Measurements from ENCODE around the gene SLC4A3. TPM values are rescaled to one million over a fixed set of nuclear protein-coding genes. Genes with fewer than 3 reads are reported as not detected.

The SLC4A3 gene
- total RNA-seq, 1 experiment from 2014 or later, result not detected

GRCh38 chr2:219626540-219626939 is 890 bp upstream of the SLC4A3 start:
- H3K27me3 ChIP-seq (ENCODE audit: low read length), result no peaks in the 10 kb centered on the region
- H3K9me3 ChIP-seq (ENCODE audit: low read length), result no peaks in the 10 kb centered on the region
- no peak overlapping the region for H3K4me2 ChIP-seq (ENCODE audit: low read depth, low read length, poor library complexity, severe bottlenecking)
- H3K27ac ChIP-seq (ENCODE audit: low read length), result no peak overlapping the region
- H3K9me2 ChIP-seq (replicated peaks; ENCODE audit: insufficient read depth, low read length), result no peaks in the 10 kb centered on the region
- DNase-seq, result no peak
- H2AFZ ChIP-seq (ENCODE audit: low read length), result no peak overlapping the region
- H4K20me1 ChIP-seq (ENCODE audit: insufficient read depth, low read depth, low read length), result no peaks in the 10 kb centered on the region
- H3K36me3 ChIP-seq (ENCODE audit: insufficient read depth, low read length), result no peaks in the 10 kb centered on the region
- H3K79me2 ChIP-seq (ENCODE audit: low read length), result no peaks in the 10 kb centered on the region
- no peak overlapping the region for H3K4me3 ChIP-seq (ENCODE audit: low read length)
- no peak overlapping the region for H3K9ac ChIP-seq (ENCODE audit: low read length)
- no peaks in the 10 kb centered on the region for H3K4me1 ChIP-seq (ENCODE audit: low read length)

GRCh38 chr2:219628235-219628985 is 980 bp downstream of the SLC4A3 start:
- no peaks in the 10 kb centered on the region for H3K36me3 ChIP-seq (ENCODE audit: insufficient read depth, low read length)
- no peak overlapping the region for H3K9ac ChIP-seq (ENCODE audit: low read length)
- no peak overlapping the region for H3K27ac ChIP-seq (ENCODE audit: low read length)
- no peaks in the 10 kb centered on the region for H3K9me2 ChIP-seq (replicated peaks; ENCODE audit: insufficient read depth, low read length)
- no peaks in the 10 kb centered on the region for H3K9me3 ChIP-seq (ENCODE audit: low read length)
- H2AFZ ChIP-seq (ENCODE audit: low read length), result no peak overlapping the region
- no peaks in the 10 kb centered on the region for H4K20me1 ChIP-seq (ENCODE audit: insufficient read depth, low read depth, low read length)
- no peak overlapping the region for H3K4me3 ChIP-seq (ENCODE audit: low read length)
- H3K4me1 ChIP-seq (ENCODE audit: low read length), result no peaks in the 10 kb centered on the region
- no peaks in the 10 kb centered on the region for H3K79me2 ChIP-seq (ENCODE audit: low read length)
- no peaks in the 10 kb centered on the region for H3K27me3 ChIP-seq (ENCODE audit: low read length)
- no peak for DNase-seq
- H3K4me2 ChIP-seq (ENCODE audit: low read depth, low read length, poor library complexity, severe bottlenecking), result no peak overlapping the region

GRCh38 chr2:219628986-219629901 is 1.8 kb downstream of the SLC4A3 start:
- Histone ChIP-seq H3K4me1 (ENCODE audit: low read length) (no peaks in the 10 kb centered on the region), H3K4me2 (ENCODE audit: low read depth, low read length, poor library complexity, severe bottlenecking) (no peak overlapping the region)

DNA sequence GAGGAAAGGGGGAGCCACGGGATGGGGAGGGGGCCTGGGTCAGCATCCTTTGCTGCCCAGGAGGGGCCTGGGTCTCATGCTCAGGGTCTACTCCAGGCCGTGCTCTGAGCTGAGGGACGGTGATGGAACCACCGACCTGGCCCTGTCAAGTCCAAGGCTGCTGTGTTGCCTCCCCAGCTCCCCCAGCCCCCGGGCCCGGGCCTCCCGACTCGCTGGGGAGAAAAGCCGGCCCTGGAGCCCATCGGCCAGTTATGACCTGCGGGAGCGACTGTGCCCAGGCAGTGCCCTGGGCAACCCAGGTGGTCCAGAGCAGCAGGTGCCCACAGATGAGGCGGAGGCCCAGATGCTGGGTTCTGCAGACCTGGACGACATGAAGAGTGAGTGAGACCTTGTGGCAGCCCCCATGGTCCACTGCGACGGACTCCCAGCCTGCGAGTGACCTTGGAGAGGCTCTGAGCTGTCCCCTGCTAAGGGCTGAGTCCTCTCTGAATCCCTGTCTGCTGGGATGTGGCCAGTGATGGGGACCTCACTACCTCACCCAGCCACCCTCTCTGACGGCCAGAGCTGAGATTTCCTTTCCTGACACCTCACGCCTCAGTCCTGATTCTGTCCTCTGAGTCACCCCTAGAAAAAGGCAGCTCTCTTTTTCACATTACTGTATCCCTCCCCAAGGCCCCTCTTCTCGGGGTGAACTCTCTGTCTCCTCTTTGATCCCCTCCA is 2.7 kb downstream of the SLC4A3 start:
- Histone ChIP-seq H3K79me2 (ENCODE audit: low read length) (no peaks in the 10 kb centered on the region), H3K4me2 (ENCODE audit: low read depth, low read length, poor library complexity, severe bottlenecking) (no peak overlapping the region), H3K4me3 (ENCODE audit: low read length) (no peak overlapping the region), H3K9me3 (ENCODE audit: low read length) (no peaks in the 10 kb centered on the region), H2AFZ (ENCODE audit: low read length) (no peak overlapping the region), H3K9ac (ENCODE audit: low read length) (no peak overlapping the region), H4K20me1 (ENCODE audit: insufficient read depth, low read depth, low read length) (no peaks in the 10 kb centered on the region), H3K27me3 (ENCODE audit: low read length) (no peaks in the 10 kb centered on the region), H3K4me1 (ENCODE audit: low read length) (no peaks in the 10 kb centered on the region), H3K36me3 (ENCODE audit: insufficient read depth, low read length) (no peaks in the 10 kb centered on the region), H3K9me2 (replicated peaks; ENCODE audit: insufficient read depth, low read length) (no peaks in the 10 kb centered on the region), H3K27ac (ENCODE audit: low read length) (no peak overlapping the region)
- no peak for DNase-seq

More at GRCh38 chr2:219628986-219629901, 1.8 kb downstream of the SLC4A3 start:
- H3K9me3 ChIP-seq (ENCODE audit: low read length), result no peaks in the 10 kb centered on the region
- H3K27me3 ChIP-seq (ENCODE audit: low read length), result no peaks in the 10 kb centered on the region
- no peak overlapping the region for H3K9ac ChIP-seq (ENCODE audit: low read length)
- H3K9me2 ChIP-seq (replicated peaks; ENCODE audit: insufficient read depth, low read length), result no peaks in the 10 kb centered on the region
- H3K36me3 ChIP-seq (ENCODE audit: insufficient read depth, low read length), result no peaks in the 10 kb centered on the region
- no peak overlapping the region for H2AFZ ChIP-seq (ENCODE audit: low read length)
- H3K79me2 ChIP-seq (ENCODE audit: low read length), result no peaks in the 10 kb centered on the region
- H3K27ac ChIP-seq (ENCODE audit: low read length), result no peak overlapping the region
- DNase-seq, result no peak
- no peak overlapping the region for H3K4me3 ChIP-seq (ENCODE audit: low read length)
- H4K20me1 ChIP-seq (ENCODE audit: insufficient read depth, low read depth, low read length), result no peaks in the 10 kb centered on the region

- no peak overlapping the region for H3K27ac ChIP-seq (ENCODE audit: low read length)
- DNase-seq, result no peak
- H3K4me1 ChIP-seq (ENCODE audit: low read length), result no peaks in the 10 kb centered on the region
- no peaks in the 10 kb centered on the region for H3K9me2 ChIP-seq (replicated peaks; ENCODE audit: insufficient read depth, low read length)
- no peak overlapping the region for H3K4me3 ChIP-seq (ENCODE audit: low read length)
- no peak overlapping the region for H3K4me2 ChIP-seq (ENCODE audit: low read depth, low read length, poor library complexity, severe bottlenecking)
- no peaks in the 10 kb centered on the region for H3K36me3 ChIP-seq (ENCODE audit: insufficient read depth, low read length)
- H2AFZ ChIP-seq (ENCODE audit: low read length), result no peak overlapping the region
- no peak overlapping the region for H3K9ac ChIP-seq (ENCODE audit: low read length)
- H3K9me3 ChIP-seq (ENCODE audit: low read length), result no peaks in the 10 kb centered on the region
- no peaks in the 10 kb centered on the region for H4K20me1 ChIP-seq (ENCODE audit: insufficient read depth, low read depth, low read length)
- no peaks in the 10 kb centered on the region for H3K79me2 ChIP-seq (ENCODE audit: low read length)
- H3K27me3 ChIP-seq (ENCODE audit: low read length), result no peaks in the 10 kb centered on the region
These were observed 3.5 kb downstream of the SLC4A3 start for GRCh38 chr2:219630770-219631405.

- H3K4me3 ChIP-seq (ENCODE audit: low read length), result no peak overlapping the region
- no peak overlapping the region for H3K27ac ChIP-seq (ENCODE audit: low read length)
- no peak overlapping the region for H3K4me2 ChIP-seq (ENCODE audit: low read depth, low read length, poor library complexity, severe bottlenecking)
- no peak overlapping the region for H2AFZ ChIP-seq (ENCODE audit: low read length)
- H3K27me3 ChIP-seq (ENCODE audit: low read length), result no peaks in the 10 kb centered on the region
- no peaks in the 10 kb centered on the region for H3K36me3 ChIP-seq (ENCODE audit: insufficient read depth, low read length)
- H4K20me1 ChIP-seq (ENCODE audit: insufficient read depth, low read depth, low read length), result no peaks in the 10 kb centered on the region
- no peaks in the 10 kb centered on the region for H3K9me3 ChIP-seq (ENCODE audit: low read length)
- DNase-seq, result no peak
- no peaks in the 10 kb centered on the region for H3K4me1 ChIP-seq (ENCODE audit: low read length)
- H3K9me2 ChIP-seq (replicated peaks; ENCODE audit: insufficient read depth, low read length), result no peaks in the 10 kb centered on the region
- no peaks in the 10 kb centered on the region for H3K79me2 ChIP-seq (ENCODE audit: low read length)
- no peak overlapping the region for H3K9ac ChIP-seq (ENCODE audit: low read length)
These were observed 4.0 kb downstream of the SLC4A3 start for GRCh38 chr2:219631406-219631891.

- Histone ChIP-seq H3K4me3 (ENCODE audit: low read length) (no peak overlapping the region), H3K27me3 (ENCODE audit: low read length) (no peaks in the 10 kb centered on the region), H3K9ac (ENCODE audit: low read length) (no peak overlapping the region), H3K9me3 (ENCODE audit: low read length) (no peaks in the 10 kb centered on the region), H4K20me1 (ENCODE audit: insufficient read depth, low read depth, low read length) (no peaks in the 10 kb centered on the region), H3K27ac (ENCODE audit: low read length) (no peak overlapping the region), H3K9me2 (replicated peaks; ENCODE audit: insufficient read depth, low read length) (no peaks in the 10 kb centered on the region), H3K36me3 (ENCODE audit: insufficient read depth, low read length) (no peaks in the 10 kb centered on the region), H3K4me1 (ENCODE audit: low read length) (no peaks in the 10 kb centered on the region), H2AFZ (ENCODE audit: low read length) (no peak overlapping the region), H3K79me2 (ENCODE audit: low read length) (no peaks in the 10 kb centered on the region), H3K4me2 (ENCODE audit: low read depth, low read length, poor library complexity, severe bottlenecking) (no peak overlapping the region)
- DNase-seq, result no peak
These were observed 4.7 kb downstream of the SLC4A3 start for GRCh38 chr2:219631904-219632759.
